Activated CD4-positive, alpha-beta T cell treated with anti-CD3 and anti-CD28 coated beads, Interleukin-2, amount 50 U/mL, for 24 hours (primary cell): ENCODE measurements around the gene TTC23L.

Experiments
- DNase-seq, 2 donors: peaks; one replicate each; pipeline ENCODE4 v3.0.0-alpha.2; 2020; ENCODE audit warnings: low read depth in 1 of 2, low spot score in 1 of 2

TTC23L gene

GRCh38 chr5:34833090-34833489 is 5.9 kb upstream of the TTC23L start:
- no peak for DNase-seq

GRCh38 chr5:34833976-34834793 is 4.8 kb upstream of the TTC23L start:
- no peak for DNase-seq

- no peak for DNase-seq
Observed at GRCh38 chr5:34834794-34835089, 4.2 kb upstream of the TTC23L start.

GRCh38 chr5:34835664-34836063 is 3.3 kb upstream of the TTC23L start:
- no peak for DNase-seq

- DNase-seq, result no peak
Observed at GRCh38 chr5:34841816-34842215, 2.9 kb downstream of the TTC23L start.

GRCh38 chr5:34842554-34842953 is 3.6 kb downstream of the TTC23L start:
- no peak for DNase-seq

- no peak for DNase-seq
Observed at GRCh38 chr5:34843497-34843896, 4.5 kb downstream of the TTC23L start.

- DNase-seq, result no peak
Observed at GRCh38 chr5:34844106-34844505, 5.1 kb downstream of the TTC23L start.

- no peak for DNase-seq
Observed at GRCh38 chr5:34844999-34845398, 6.0 kb downstream of the TTC23L start.

- no peak for DNase-seq
Observed at GRCh38 chr5:34847056-34847455, 8.1 kb downstream of the TTC23L start.

- no peak for DNase-seq
Observed at GRCh38 chr5:34847552-34847951, 8.6 kb downstream of the TTC23L start.

- no peak for DNase-seq
Observed at GRCh38 chr5:34848230-34848629, 9.3 kb downstream of the TTC23L start.

- DNase-seq, result no peak
Observed at GRCh38 chr5:34849253-34849652, 10.3 kb downstream of the TTC23L start.

- DNase-seq, result no peak
Observed at GRCh38 chr5:34854459-34855174, 15.7 kb downstream of the TTC23L start.

GRCh38 chr5:34857161-34857560 is 18.2 kb downstream of the TTC23L start:
- no peak for DNase-seq

- no peak for DNase-seq
Observed at GRCh38 chr5:34857894-34858293, 18.9 kb downstream of the TTC23L start.

GRCh38 chr5:34858790-34859189 is 19.8 kb downstream of the TTC23L start:
- DNase-seq, result no peak

GRCh38 chr5:34859253-34859652 is 20.3 kb downstream of the TTC23L start:
- no peak for DNase-seq

GRCh38 chr5:34863946-34864345 is 25.0 kb downstream of the TTC23L start:
- no peak for DNase-seq

GRCh38 chr5:34865091-34865490 is 26.1 kb downstream of the TTC23L start:
- DNase-seq, result no peak

GRCh38 chr5:34866989-34867471 is 28.1 kb downstream of the TTC23L start:
- DNase-seq, result no peak

- DNase-seq, result no peak
Observed at GRCh38 chr5:34867660-34868059, 28.7 kb downstream of the TTC23L start.

- no peak for DNase-seq
Observed at GRCh38 chr5:34868791-34869190, 29.8 kb downstream of the TTC23L start.
